GM19099 (cell line): ENCODE data around the gene IMPDH2.

Experiments
- POLR2A ChIP-seq: IDR thresholded peaks from 3 replicates; pipeline ENCODE4 v1.6.1; 2011; ENCODE audit warnings: low read depth; ENCODE audit not compliant: insufficient read length; ENCODE audit errors: extremely low read depth

Gene IMPDH2

DNA sequence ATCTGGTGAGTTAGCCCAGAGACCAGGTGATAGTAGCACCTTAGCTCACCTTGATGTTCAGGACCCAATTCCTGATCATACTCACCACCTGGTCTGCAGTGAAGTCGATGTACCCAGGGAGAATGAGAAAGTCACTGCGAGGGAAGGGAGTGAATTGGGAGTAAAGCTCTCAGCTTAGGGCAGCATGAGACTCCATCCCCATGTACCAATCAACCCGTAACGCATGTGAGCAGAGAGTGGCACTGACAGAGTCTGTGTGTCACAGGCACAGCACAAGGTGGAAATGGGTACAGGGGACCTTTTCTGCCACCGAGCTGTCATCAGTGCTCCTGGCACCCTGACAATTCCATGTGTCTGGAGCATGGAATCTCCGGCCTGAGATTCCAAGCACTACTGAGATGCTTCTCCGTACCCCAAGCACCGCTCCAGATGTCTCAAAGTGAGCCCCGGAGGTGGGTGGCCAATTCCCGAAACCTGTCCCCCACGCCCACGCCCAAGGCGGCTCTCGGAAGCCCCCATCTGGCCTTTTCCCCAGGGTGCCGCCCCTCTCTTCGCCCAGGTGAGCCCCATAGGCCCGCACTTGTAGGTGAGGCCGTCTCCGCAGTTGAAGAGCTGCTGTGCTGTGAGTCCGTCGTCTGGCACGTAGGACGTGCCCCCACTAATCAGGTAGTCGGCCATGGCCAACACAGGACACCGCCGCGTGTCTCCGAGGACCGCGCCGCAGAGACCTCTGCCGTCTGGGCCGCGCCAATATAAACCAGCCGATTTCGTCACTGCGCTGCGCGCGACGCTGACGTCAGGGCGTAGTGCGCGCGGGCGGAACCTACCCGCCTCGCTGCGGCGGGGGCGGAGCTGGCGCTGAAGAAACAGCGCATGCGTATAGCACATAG is at the start of gene IMPDH2:
Gene IMPDH2 (minus strand): TSS at position 726 of the 890 bp plus-strand sequence. CDS start 48 bp downstream, at position 678.
- TF ChIP-seq POLR2A, result peak; percentile 100

DNA sequence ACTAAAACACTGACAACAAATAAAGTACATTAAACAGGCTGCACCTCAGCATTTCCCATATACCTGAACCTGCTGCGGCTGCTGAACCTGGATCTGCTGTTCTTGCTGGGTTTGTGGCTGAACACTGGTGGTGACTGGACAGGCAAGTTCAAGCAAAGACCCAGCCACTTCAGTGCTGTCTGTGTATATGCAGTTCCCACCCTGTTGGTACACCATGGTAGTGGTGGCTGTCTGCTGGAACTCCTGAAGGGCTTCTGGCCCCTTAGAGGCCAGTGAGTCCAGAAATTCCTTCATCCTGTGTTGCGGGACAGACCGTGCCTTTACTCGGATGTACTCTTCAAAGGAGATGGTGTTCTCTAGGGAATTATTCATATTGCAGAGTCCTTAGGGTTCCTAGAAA is 47.4 kb upstream of the IMPDH2 start:
- TF ChIP-seq POLR2A, result no peak

- no peak for TF ChIP-seq POLR2A
Measured at GRCh38 chr3:49076116-49076515, 46.9 kb upstream of the IMPDH2 start.

DNA sequence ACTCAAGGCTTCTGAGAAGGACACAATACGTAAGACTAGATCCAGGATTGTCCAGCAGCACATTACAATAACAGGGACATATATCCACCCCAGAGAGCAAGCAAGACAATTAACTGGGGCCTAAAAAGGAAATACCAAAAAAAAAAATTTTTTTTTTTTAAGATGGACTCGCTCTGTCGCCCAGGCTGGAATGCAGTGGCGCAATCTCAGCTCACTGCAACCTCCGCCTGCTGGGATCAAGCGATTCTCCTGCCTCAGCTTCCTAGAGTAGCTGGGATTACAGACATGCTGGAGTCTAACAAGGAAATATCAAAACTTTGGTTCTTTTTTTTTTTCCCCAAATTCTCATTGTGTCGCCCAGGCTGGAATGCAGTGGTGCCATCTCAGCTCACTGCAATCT is 28.8 kb upstream of the IMPDH2 start:
- no peak for TF ChIP-seq POLR2A

GRCh38 chr3:49057268-49057667 is 28.1 kb upstream of the IMPDH2 start:
- no peak for TF ChIP-seq POLR2A

- no peak for TF ChIP-seq POLR2A
Measured at GRCh38 chr3:49054344-49054862, 25.2 kb upstream of the IMPDH2 start.

DNA sequence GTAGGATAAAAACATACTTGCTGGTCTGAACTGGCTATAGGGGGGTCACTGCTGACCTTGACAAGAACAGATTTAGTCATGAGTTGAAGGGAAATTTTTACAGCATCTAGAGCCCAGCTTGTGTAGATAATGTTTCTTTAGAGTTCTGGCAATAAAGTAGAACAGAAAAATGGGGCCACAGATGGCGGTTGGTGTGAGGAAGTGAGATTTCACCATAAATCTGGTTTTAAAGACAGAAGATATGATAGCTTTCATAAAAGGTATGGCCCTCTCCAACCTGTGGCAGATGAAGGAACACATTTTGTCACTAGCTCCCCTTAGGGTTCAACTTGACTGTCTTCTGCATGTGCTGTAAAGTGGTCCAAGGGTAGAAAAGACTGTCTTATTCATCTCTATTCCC is 24.3 kb upstream of the IMPDH2 start:
- TF ChIP-seq POLR2A, result no peak

DNA sequence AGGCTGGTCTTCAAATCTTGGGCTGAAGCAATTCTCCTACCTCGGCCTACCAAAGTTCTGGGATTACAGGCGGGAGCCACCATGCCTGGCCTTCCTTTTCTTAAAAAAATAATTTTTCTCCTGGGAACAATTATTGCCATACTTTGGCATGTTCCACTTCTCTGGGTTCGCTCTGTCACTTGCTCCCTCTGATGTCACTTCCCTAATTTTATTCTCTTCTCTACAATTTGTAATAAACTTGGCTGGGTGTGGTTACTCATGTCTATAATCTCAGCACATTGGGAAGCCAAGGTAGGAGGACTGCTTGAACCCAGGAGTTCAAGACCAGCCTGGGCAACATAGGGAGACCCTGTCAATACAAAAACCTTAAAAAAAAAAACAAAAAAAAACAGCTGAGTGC is 6.1 kb upstream of the IMPDH2 start:
- no peak for TF ChIP-seq POLR2A

DNA sequence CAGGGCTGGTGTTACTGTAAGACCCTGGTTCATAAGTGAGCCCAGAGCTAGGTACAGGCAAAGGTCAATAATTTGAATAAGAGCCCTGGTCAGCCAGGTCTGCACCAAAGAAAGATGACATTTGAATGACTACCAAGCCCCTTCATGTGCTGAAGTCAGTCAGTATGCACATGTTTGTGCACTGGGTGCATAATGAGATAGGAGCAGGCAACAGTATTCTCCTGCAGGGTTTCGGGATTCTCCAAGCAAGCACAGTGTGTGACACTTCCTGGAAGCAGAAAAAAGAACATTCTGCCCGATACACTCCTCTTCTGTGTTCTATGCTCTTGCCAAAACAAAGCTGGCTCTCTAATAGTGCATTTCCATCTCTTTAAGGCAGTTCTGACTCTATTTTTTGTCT is 5.5 kb upstream of the IMPDH2 start:
- TF ChIP-seq POLR2A, result no peak

GRCh38 chr3:49032646-49033304 is 3.6 kb upstream of the IMPDH2 start:
- no peak for TF ChIP-seq POLR2A

GRCh38 chr3:49030321-49030720 is 1.1 kb upstream of the IMPDH2 start:
- no peak for TF ChIP-seq POLR2A

DNA sequence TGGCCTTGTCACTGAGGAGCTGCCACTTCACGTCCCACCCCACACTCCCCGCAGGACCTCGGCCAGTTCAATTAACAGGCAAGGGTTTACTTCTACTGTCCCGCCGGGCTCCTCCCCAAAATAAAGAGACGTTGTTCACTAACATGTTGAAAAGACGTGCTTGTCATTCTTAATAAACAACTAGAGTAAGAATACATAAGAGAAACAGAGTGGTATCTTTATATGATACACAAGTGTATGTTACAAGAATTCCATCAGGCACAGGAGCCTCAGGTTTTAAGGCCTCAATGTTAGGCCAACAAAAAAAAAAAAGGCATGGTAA is 326 bp upstream of the IMPDH2 start:
- no peak for TF ChIP-seq POLR2A

- no peak for TF ChIP-seq POLR2A
Measured at GRCh38 chr3:49028298-49028672, 913 bp downstream of the IMPDH2 start.

DNA sequence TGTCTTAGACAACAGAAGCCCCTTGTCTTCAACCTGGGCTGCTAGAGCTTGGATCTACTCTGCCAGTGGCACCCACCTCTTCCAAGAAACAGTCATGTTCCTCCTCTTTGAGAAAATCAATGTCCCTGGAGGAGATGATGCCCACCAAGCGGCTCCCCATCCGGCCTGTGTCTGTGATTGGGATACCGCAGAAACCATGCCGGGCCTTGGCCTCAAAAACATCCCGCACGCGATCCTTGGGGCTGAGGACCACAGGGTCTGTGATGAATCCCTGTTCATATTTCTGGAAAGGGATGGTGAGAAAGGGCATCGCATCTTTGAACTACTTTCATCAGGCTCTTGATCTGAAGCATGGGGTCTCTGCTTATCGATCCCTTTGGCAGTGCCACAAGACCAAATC is 1.6 kb downstream of the IMPDH2 start:
- no peak for TF ChIP-seq POLR2A

- TF ChIP-seq POLR2A, result no peak
Measured at GRCh38 chr3:49026536-49026935, 2.7 kb downstream of the IMPDH2 start.

GRCh38 chr3:49025793-49026520 is 3.2 kb downstream of the IMPDH2 start:
- TF ChIP-seq POLR2A, result no peak

GRCh38 chr3:49025005-49025792 is 4.0 kb downstream of the IMPDH2 start:
- peak; percentile 36 for TF ChIP-seq POLR2A
